ENCODE results near the gene LOXL1.

Gene LOXL1

DNA sequence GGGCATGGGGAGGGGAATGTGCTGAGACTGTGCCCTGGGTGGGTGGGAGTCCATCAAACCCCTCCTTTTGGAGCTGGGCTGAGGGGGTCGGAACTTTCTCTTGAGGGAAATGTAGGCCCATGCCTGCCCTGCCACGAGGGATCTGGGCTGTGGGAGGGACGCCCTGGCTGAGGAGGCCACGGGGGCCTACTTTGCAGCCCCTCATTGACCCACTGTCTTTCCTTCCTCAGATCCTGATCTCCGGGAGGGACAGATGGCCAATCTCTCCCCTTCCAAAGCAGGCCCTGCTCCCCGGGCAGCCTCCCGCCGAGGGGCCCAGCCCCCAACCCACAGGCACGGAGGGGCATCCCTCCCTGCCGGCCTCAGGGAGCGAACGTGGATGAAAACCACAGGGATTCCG lies 25.3 kb downstream of the LOXL1 start:
- in situ Hi-C loops (cut with MboI; ENCODE audit: low sequenced_read_pairs): loop anchor here (25.0 kb wide), 1 partner anchor 386 kb away; no protein-coding TSS in a partner anchor

DNA sequence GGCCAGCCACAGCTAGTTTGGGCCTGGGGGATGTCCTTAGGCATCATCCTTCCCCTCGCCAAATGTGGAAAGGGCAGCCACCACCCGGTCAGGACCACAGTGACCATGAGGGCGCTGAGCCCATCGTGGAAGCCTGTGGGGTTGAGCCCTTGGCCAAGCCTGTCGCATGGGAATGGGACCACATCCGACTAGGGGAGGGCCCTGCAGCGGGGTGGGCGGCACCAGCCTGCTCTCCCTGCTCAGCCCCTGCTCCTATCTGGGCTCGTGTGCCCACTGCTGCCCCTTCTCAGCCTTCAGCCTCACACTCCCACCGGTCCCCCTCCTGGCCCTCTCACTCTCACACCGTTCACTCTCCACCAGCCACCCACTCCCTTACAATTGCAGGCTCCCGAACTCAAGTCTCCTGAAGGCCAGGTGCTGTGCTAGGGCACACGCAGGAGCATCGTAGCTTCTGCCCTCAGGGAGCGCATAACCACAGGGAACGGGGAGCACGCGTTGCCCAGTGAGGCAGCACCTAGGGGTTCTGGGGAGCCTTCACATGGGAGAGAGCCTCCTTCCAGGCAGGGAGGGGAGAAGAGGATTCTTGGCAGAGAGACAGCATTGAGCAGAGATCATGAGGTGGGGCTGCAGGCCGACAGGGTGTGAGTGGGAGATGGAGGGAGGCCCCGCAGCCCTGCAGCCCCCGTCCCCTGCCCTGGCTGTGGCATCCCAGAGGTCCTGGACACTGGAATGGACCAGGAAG lies 26.1 kb downstream of the LOXL1 start:
- in situ Hi-C loops (cut with MboI; ENCODE audit: low sequenced_read_pairs): loop anchor here (25.0 kb wide), 1 partner anchor 385 kb away; no protein-coding TSS in a partner anchor

DNA sequence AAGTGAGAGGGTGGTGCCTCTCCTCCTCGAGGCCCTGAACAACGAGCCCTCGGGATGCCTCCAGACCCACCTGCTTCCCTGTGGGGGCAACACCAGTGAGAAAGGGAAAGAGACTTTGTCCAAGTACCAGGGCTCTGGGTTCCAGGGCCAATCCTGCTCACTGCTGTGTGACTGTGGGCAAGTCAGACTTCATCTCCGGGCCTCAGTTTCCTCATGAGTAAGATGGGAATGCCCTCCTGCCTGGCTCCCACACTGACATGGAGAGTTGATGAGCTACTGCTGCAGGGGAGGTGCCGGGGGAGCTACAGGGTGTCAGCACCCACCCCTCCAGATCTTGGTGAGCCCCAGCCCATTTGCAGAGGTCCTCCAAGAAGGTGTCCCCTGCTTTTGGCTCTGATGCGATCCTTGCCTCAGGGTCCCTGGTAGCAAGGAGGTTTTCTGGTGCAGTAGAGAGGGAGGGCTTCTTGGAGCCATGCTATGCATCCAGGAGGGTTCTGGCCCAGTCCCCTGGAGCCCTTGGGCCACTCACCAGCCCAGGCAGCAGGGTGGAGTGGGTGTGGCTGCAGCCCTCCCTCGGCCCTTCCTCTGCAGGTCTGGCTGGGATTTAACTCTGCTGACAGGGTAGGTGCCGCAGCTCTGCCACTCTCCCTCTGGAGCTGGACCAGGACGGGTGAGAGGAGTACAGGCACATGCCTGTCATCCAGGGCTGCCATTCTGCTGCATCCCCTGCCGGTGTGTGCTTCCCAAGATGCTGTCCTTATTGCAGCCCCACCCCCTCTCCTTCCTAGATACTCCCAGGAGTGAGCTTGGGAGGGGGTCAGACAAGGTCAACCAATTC lies 26.9 kb downstream of the LOXL1 start:
- in situ Hi-C loops (cut with MboI; ENCODE audit: low sequenced_read_pairs): loop anchor here (25.0 kb wide), 1 partner anchor 384 kb away; no protein-coding TSS in a partner anchor

DNA sequence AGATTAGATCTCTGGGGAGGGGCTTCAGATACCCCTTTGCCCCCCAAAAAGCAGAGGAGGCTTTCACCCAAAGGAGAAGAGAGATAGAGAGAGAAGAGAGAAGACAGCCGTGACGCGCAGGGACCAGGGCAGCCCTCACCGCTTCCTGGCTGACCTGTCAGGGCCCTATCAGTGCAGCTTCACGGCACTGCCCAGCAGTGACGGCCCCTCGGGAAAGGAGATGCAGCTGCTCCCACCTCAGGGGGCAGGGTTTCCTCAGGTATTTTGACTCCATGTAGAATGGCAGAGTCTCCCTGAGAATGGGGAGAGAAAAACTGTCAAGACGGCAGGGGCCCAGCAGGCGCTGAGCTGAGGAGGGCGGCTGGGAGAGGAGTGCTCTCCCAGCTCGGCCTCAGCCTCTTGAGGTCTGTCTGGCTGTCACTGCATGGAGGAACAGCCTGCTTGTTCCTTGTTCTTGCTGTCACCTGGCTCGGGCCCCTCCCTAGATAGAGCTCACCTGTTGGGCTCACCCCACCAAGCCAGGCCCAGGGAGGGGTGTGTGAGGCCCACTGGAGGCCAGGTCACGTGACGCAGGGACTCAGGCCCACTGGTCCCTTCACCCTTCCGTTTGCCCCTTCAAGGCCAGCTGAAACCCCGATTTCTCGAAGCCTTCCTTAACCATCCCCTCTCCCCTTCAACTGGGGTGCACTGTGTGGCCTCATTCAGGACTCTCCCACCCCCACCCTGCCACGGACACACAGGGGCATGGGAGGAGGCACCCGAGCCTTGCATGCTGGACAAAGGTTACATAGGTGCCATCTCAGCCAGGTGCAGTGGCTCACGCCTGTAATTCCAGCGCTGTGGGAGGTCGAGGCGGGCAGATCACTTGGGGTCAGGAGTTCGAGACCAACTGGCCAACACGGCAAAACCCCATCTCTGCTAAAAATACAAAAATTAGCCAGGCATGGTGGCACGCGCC lies 28.2 kb downstream of the LOXL1 start:
- in situ Hi-C loops (cut with MboI; ENCODE audit: low sequenced_read_pairs): loop anchor here (25.0 kb wide), 1 partner anchor 383 kb away; no protein-coding TSS in a partner anchor

GRCh38 chr15:73955326-73955725 lies 29.1 kb downstream of the LOXL1 start:
- in situ Hi-C loops (cut with MboI; ENCODE audit: low sequenced_read_pairs): loop anchor here (25.0 kb wide), 1 partner anchor 382 kb away; no protein-coding TSS in a partner anchor

DNA sequence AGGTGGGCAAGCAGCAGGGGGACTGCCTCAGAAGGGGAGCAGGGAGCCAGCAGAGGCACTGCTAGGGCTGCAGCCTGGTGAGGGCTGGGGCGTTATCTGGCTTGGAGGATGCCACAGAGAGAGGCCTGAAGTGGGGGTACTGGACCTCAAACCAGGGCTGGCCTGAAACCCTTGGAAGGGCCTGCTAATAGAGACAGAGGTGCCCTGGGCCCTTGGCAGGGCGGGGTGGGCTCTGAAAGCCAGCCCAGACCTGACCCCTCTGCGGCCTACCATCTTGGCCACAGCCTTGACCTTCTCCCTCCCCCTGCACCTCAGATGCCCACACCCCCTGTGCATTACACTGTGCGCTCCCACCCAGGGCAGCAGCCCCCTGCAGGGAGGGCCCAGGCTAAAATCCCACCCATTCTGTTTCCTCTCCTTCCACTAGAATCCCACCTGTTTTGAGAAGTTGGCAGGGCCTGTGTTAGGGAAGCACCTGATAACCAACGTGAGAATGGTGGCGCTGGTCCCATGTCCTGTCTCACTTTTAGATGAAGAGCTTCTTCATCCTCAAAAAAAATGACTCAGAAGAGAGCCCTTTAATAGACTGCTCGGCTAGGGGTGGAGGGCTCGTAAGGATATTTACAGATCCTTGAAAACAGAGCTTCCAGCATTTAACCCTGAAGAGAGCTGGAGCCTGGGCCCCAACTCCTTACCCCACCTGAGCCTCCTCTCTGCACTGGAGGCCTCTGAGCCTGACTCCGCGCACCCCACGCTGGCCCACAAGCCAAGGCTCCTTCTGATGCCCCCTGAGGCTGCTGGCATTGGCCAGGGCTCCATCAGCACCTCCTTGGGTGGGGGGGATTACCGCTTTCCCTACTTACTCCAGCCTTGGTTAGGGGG lies 29.8 kb downstream of the LOXL1 start:
- in situ Hi-C loops (cut with MboI; ENCODE audit: low sequenced_read_pairs): loop anchor here (25.0 kb wide), 1 partner anchor 381 kb away; no protein-coding TSS in a partner anchor

- in situ Hi-C loops (cut with MboI; ENCODE audit: low sequenced_read_pairs): loop anchor here (25.0 kb wide), 1 partner anchor 381 kb away; no protein-coding TSS in a partner anchor
Measured at GRCh38 chr15:73956743-73957135, 30.5 kb downstream of the LOXL1 start.

GRCh38 chr15:73957276-73957675 lies 31.0 kb downstream of the LOXL1 start:
- in situ Hi-C loops (cut with MboI; ENCODE audit: low sequenced_read_pairs): loop anchor here (25.0 kb wide), 1 partner anchor 380 kb away; no protein-coding TSS in a partner anchor

DNA sequence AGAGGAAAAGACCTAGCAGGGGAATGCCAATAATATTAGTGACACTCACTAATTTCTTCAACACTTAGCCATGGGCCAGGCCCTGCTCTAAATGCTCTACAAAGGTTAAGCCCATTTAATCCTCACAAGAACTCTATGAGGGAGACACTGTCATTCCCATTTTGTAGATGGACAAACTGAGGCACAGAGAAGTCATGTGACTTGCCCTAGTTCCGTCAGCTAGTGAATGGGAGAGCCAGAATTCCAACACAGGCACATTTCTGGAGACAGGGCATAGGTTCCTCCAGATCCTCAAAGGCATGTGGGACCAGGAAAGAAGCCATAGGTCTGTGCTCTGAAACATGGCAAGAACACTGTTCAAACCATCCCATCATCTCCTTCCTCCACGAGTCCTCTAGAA lies 31.5 kb downstream of the LOXL1 start:
- in situ Hi-C loops (cut with MboI; ENCODE audit: low sequenced_read_pairs): loop anchor here (25.0 kb wide), 1 partner anchor 380 kb away; no protein-coding TSS in a partner anchor

DNA sequence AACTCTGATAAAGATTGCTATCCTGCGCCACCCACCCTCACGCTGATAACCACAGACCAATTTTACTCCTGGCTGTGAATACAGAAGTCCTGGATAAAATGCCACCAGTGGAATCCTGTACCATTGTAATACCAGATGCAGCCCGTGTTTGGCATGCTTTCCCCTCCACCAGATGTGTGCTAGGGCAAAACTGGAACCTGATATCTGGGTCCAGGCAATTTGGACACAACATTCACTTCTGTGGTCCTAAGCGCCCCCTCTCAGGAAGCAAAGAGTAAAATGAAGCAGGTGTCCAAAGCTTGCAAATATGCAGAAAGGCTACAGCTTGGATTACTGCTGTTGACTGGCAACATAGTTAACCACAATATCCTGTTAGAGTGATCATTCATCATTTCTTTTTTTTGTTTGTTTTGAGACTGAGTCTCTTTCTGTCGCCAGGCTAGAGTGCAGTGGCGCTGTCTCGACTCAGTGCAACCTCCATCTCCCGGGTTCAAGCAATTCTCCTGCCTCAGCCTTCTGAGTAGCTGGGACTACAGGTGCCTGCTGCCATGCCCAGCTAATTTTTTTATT lies 32.8 kb downstream of the LOXL1 start:
- in situ Hi-C loops (cut with MboI; ENCODE audit: low sequenced_read_pairs): loop anchor here (25.0 kb wide), 1 partner anchor 378 kb away; no protein-coding TSS in a partner anchor

- in situ Hi-C loops (cut with MboI; ENCODE audit: low sequenced_read_pairs): loop anchor here (25.0 kb wide), 1 partner anchor 378 kb away; no protein-coding TSS in a partner anchor
Measured at GRCh38 chr15:73959801-73960200, 33.5 kb downstream of the LOXL1 start.

GRCh38 chr15:73960472-73961070 lies 34.3 kb downstream of the LOXL1 start:
- in situ Hi-C loops (cut with MboI; ENCODE audit: low sequenced_read_pairs): loop anchor here (25.0 kb wide), 1 partner anchor 377 kb away; no protein-coding TSS in a partner anchor

- in situ Hi-C loops (cut with MboI; ENCODE audit: low sequenced_read_pairs): loop anchor here (25.0 kb wide), 1 partner anchor 375 kb away; no protein-coding TSS in a partner anchor
Measured at GRCh38 chr15:73962433-73962832, 36.2 kb downstream of the LOXL1 start.

GRCh38 chr15:73964736-73965093 lies 38.5 kb downstream of the LOXL1 start:
- in situ Hi-C loops (cut with MboI; ENCODE audit: low sequenced_read_pairs): loop anchor here (25.0 kb wide), 1 partner anchor 373 kb away; no protein-coding TSS in a partner anchor

- in situ Hi-C loops (cut with MboI; ENCODE audit: low sequenced_read_pairs): loop anchor here (25.0 kb wide), 1 partner anchor 372 kb away; no protein-coding TSS in a partner anchor
Measured at GRCh38 chr15:73965094-73965757, 39.0 kb downstream of the LOXL1 start.

- in situ Hi-C loops (cut with MboI; ENCODE audit: low sequenced_read_pairs): loop anchor here (25.0 kb wide), 1 partner anchor 372 kb away; no protein-coding TSS in a partner anchor
Measured at GRCh38 chr15:73965758-73966113, 39.5 kb downstream of the LOXL1 start.

DNA sequence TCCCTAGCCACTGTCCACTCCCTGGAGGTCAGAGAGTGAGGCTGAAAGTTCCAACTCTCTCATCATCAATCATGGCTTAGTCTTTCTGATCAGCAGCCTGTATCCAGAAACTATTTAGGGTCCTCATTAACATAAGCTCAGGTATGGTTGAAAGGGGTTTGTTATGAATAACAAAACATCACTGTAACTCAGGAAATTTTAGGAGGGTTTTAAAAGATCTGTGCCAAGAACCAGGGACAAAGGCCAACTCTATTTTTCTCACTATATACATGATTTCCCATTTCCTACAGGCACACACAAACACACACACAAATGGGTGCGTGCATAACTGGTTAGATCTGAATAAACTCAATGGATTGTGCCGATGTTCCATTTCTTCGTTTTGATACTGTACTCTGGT lies 42.2 kb downstream of the LOXL1 start:
- in situ Hi-C loops (cut with MboI; ENCODE audit: low sequenced_read_pairs): loop anchor here (25.0 kb wide), 1 partner anchor 369 kb away; no protein-coding TSS in a partner anchor

All from HL-60/S4 treated with retinoic acid at 250 ng/mL for 4 days and 3 days (cell line).